Purkinje cell (primary cell): ENCODE data around the gene CNPPD1. TPM values are rescaled to one million over a fixed set of nuclear protein-coding genes. Genes with fewer than 3 reads are reported as not detected.

Experiments
- polyA plus RNA-seq: library from polyadenylated mRNA; unstranded; fragments of >200 nt; fragmentation: Nextera tagmentation; gene quantifications from 2 replicates; pipeline ENCODE4 v1.2.1, GENCODE V29; 2014

Gene CNPPD1
- polyA plus RNA-seq = 4.6 and 9.5 TPM in 2 replicates

GRCh38 chr2:219176818-219177551, at the start of gene CNPPD1:
CNPPD1 (minus strand) TSS chr2:219176925; CDS start chr2:219176828, 97 bp downstream.

DNA sequence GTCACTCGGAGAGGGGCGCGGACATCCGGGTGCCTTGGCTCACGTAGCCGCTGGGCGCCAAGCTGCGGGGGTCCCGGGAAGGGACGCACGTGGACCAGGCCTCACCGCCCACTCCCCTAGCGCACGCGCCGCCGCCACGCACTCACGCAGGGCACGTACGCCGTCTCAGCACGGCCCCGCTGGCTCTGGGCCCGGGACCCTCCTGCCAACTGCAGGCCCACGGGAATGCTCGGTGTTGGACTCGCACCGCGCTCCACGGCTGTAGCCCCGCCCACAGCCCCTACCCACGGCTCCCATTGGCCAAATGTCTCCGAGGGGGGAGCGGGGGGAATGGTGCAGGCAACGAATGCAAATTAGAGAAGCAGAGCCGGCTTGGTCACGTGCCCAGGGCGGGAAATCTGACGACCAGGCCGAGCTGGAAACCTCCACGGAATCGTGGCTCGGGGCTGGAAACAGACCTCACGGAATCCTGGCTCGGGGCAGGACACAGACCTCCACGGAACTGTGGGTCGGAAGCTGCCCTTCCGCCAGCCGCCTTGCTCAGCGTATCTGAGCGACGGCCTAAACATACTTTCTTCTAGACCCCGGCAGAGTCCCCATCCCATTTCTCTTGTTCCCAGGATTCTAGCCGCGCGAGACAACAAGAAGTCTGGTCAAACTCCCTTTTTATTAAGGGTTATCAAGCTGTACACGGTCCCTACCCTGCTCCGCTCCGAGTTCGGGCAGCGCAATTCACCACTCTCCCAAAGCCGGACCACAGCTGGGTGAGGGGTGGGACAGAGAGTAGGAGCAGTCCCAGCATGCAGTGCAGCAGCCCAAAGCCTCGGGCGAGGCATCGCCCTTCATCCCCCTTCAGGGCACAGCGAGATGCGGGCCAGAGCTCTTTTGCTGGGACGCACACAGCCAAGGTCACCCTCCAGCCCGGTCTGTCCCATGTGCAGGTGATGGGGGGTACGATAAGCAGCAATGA, 42.3 kb upstream of the CNPPD1 start, which contains the start of gene ABCB6:
TSS of gene ABCB6 (minus strand) at position 227 of the 970 bp plus-strand sequence. CDS start 285 bp downstream, outside the sequence.

GRCh38 chr2:219206328-219207133, 29.8 kb upstream of the CNPPD1 start, which contains the start of gene ZFAND2B:
ZFAND2B (plus strand) TSS chr2:219206782; CDS start chr2:219206988, 206 bp downstream.

GRCh38 chr2:219177552-219178376, 1.0 kb upstream of the CNPPD1 start, which contains the start of gene RETREG2:
RETREG2 (plus strand) TSS chr2:219178275; CDS start chr2:219178353, 78 bp downstream.

GRCh38 chr2:219169930-219170654, 6.6 kb downstream of the CNPPD1 start, which contains the start of gene SLC23A3:
SLC23A3 (minus strand) TSS chr2:219170029; CDS start chr2:219169984, 45 bp downstream.

DNA sequence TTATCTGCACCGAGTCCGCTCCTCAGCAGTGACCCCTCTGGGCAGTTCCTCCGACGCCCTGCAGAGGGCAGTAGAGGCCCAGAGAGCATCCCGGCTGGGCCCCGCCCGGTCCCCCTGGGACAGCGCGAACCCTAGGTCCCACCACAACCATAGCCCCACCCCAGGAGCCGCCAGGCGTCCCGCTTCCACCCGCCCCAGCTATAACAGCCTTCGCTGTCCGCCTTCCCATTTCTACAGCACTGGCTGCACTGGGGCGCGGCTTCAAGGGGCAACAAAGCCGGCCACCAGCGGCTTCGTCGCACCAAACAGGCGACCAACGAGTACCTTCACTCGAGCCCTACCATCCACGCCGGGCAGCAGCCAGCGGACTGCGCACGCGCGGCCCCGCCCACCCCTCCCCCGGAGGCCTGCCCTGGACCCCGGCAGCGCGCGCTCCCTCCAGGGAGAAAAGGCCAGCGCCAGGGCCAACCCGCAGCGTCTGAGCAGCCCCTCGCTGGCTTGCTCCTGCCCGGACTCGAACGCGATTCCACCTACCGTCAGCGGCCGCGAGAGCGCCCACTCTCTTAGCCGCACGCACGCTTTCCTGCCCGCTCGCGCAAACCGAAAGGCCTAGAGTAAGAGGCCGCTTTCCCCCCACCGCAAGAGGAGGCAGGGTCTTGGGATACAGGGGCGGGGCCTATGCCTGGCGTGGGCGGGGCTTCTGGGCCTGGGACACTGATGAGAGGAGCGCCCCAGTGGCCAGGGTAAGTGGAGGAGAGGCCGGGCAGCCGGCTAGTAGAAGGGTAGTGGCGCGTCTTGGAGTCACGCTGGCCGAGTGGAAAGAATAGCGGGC, 16.3 kb downstream of the CNPPD1 start, which contains the start of gene NHEJ1:
TSS of gene NHEJ1 (minus strand) at position 630 of the 832 bp plus-strand sequence. CDS start 2,453 bp downstream, outside the sequence.

Other genes starting within 250 kb of the CNPPD1 start
- 1.2 and 1.6 TPM in 2 replicates for gene CDK5R2, start 217.3 kb downstream of the CNPPD1 start, polyA plus RNA-seq
- not detected in 2 replicates for gene FEV, start 191.7 kb downstream of the CNPPD1 start, polyA plus RNA-seq
- not detected in 2 replicates for gene CRYBA2, start 183.5 kb downstream of the CNPPD1 start, polyA plus RNA-seq
- 2.5 TPM in 1 of 2 replicates, not detected in the other for gene CFAP65, start 135.4 kb downstream of the CNPPD1 start, polyA plus RNA-seq
- not detected in 2 replicates for gene IHH, start 116.0 kb downstream of the CNPPD1 start, polyA plus RNA-seq
- gene NHEJ1, start 16.1 kb downstream of the CNPPD1 start, polyA plus RNA-seq = 7.2 and 8.3 TPM in 2 replicates
- gene SLC23A3, start 6.9 kb downstream of the CNPPD1 start, polyA plus RNA-seq = not detected in 2 replicates
- 43.3 and 81.2 TPM in 2 replicates for gene RETREG2, start 1.4 kb upstream of the CNPPD1 start, polyA plus RNA-seq
- 6.2 and 7.7 TPM in 2 replicates for gene ZFAND2B, start 29.9 kb upstream of the CNPPD1 start, polyA plus RNA-seq
- 23.5 and 25.0 TPM in 2 replicates for gene ABCB6, start 42.0 kb upstream of the CNPPD1 start, polyA plus RNA-seq
- 24.5 and 24.6 TPM in 2 replicates for gene ATG9A, start 52.7 kb upstream of the CNPPD1 start, polyA plus RNA-seq
- 11.0 and 12.0 TPM in 2 replicates for gene ANKZF1, start 52.9 kb upstream of the CNPPD1 start, polyA plus RNA-seq
- 0.46 and 3.0 TPM in 2 replicates for gene GLB1L, start 68.5 kb upstream of the CNPPD1 start, polyA plus RNA-seq
- 2.6 and 9.3 TPM in 2 replicates for gene STK16, start 68.6 kb upstream of the CNPPD1 start, polyA plus RNA-seq
- gene TUBA4B, start 76.3 kb upstream of the CNPPD1 start, polyA plus RNA-seq = not detected in 2 replicates
- 297 and 356 TPM in 2 replicates for gene TUBA4A, start 77.0 kb upstream of the CNPPD1 start, polyA plus RNA-seq
- 16.3 and 37.3 TPM in 2 replicates for gene DNAJB2, start 102.4 kb upstream of the CNPPD1 start, polyA plus RNA-seq
- 89.5 and 103 TPM in 2 replicates for gene PTPRN, start 132.5 kb upstream of the CNPPD1 start, polyA plus RNA-seq
- 6.5 TPM in 1 of 2 replicates, not detected in the other for gene RESP18, start 155.8 kb upstream of the CNPPD1 start, polyA plus RNA-seq
- gene DNPEP, start 211.0 kb upstream of the CNPPD1 start, polyA plus RNA-seq = 14.2 and 14.7 TPM in 2 replicates
- gene DES, start 241.5 kb upstream of the CNPPD1 start, polyA plus RNA-seq = not detected in 2 replicates